ENCODE results near the gene MUC2.

The MUC2 gene

DNA sequence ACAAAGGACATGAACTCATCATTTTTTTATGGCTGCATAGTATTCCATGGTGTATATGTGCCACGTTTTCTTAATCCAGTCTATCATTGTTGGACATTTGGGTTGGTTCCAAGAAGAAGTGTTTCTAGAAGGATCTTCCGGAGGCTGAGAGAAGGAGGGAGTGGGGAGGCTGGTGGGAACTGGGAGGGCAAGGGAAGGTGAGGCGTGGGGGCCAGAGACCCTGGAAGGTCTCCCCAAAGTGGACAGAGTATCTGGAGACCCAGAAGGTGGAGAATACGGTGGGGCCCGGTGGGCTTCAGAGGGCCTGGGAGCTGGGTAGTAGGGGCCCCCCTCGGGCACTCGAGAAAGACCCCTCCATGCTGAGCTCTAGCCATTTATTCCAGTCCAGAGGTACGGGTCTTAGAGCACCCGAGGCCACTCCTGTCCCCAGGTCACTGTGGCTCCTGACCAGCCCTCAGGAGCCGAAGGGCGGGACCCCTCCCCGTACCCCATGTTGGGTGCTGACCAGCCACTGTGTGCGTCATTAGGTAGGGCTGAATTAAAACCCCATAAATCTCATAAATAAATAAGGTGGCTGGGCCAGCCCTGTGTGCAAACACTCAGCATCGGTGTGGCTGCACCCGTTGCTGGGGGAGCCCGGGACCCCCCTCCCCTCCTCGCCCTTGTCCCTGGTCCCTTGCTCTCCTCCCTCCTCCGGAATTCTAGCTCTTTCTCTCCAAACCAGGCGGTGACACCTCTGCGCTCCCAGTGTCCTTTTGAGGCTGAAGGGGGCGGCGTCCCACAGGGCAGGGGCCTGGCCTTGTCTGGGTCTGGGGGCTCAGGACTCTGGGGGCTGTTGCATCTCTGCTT lies 44.3 kb downstream of the MUC2 start:
- TF ChIP-seq CTCF (IDR thresholded peaks at IDR 0.05; ENCODE audit: insufficient read depth, low read length) (no peak), SPI1 (IDR thresholded peaks at IDR 0.05; ENCODE audit: borderline replicate concordance, low read depth) (no peak), POLR2AphosphoS5 (IDR thresholded peaks at IDR 0.05; ENCODE audit: low read depth) (no peak), GABPA (IDR thresholded peaks at IDR 0.05; ENCODE audit: low read depth) (no peak)
- TF ChIP-seq, protein P1, sequence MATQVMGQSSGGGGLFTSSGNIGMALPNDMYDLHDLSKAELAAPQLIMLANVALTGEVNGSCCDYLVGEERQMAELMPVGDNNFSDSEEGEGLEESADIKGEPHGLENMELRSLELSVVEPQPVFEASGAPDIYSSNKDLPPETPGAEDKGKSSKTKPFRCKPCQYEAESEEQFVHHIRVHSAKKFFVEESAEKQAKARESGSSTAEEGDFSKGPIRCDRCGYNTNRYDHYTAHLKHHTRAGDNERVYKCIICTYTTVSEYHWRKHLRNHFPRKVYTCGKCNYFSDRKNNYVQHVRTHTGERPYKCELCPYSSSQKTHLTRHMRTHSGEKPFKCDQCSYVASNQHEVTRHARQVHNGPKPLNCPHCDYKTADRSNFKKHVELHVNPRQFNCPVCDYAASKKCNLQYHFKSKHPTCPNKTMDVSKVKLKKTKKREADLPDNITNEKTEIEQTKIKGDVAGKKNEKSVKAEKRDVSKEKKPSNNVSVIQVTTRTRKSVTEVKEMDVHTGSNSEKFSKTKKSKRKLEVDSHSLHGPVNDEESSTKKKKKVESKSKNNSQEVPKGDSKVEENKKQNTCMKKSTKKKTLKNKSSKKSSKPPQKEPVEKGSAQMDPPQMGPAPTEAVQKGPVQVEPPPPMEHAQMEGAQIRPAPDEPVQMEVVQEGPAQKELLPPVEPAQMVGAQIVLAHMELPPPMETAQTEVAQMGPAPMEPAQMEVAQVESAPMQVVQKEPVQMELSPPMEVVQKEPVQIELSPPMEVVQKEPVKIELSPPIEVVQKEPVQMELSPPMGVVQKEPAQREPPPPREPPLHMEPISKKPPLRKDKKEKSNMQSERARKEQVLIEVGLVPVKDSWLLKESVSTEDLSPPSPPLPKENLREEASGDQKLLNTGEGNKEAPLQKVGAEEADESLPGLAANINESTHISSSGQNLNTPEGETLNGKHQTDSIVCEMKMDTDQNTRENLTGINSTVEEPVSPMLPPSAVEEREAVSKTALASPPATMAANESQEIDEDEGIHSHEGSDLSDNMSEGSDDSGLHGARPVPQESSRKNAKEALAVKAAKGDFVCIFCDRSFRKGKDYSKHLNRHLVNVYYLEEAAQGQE (IDR thresholded peaks at IDR 0.05; ENCODE audit: insufficient replicate concordance, low read depth): no peak
- no peaks in the 10 kb centered on the region for H3K27me3 ChIP-seq (ENCODE audit: insufficient read depth, poor library complexity, severe bottlenecking)
- no peak overlapping the region for H3K27ac ChIP-seq (replicated peaks)
- H3K4me3 ChIP-seq (replicated peaks; ENCODE audit: insufficient read depth, low read length): no peak overlapping the region
- no peak for DNase-seq (ENCODE audit: low read depth in 1 of 2, low spot score in 1 of 2)

DNA sequence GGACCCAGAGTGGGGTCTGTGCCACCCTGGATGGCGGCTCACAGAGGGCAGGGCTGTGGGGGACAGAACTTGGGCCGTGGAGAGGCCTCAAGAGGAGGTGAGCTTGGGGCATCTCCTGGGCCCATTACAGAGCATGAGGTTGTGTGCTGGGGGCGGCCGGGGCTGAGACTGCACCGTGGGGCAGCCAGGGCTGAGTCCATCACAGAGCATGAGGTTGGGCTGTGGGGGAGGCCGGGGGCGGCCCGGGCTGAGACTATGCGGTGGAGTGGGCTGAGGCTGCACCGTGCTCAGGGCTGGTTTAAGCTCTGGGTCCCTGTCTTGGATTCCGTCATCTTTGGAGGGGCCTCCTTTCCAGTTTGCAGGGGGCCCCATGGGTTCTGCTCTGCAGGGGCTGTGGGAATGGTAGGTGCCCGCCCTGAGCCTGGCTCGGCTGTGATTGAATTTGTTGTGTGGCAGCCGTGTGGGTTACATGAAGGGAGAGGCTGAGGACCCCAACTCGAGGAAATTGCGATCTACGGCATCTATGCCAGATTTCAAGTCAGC lies 45.0 kb downstream of the MUC2 start:
- Histone ChIP-seq H3K27me3 (ENCODE audit: insufficient read depth, poor library complexity, severe bottlenecking) (no peaks in the 10 kb centered on the region), H3K27ac (replicated peaks) (no peak overlapping the region), H3K4me3 (replicated peaks; ENCODE audit: insufficient read depth, low read length) (no peak overlapping the region)
- DNase-seq (ENCODE audit: low read depth in 1 of 2, low spot score in 1 of 2): no peak
- TF ChIP-seq SPI1 (IDR thresholded peaks at IDR 0.05; ENCODE audit: borderline replicate concordance, low read depth) (no peak), POLR2AphosphoS5 (IDR thresholded peaks at IDR 0.05; ENCODE audit: low read depth) (no peak), CTCF (IDR thresholded peaks at IDR 0.05; ENCODE audit: insufficient read depth, low read length) (no peak), GABPA (IDR thresholded peaks at IDR 0.05; ENCODE audit: low read depth) (no peak)
- TF ChIP-seq, protein P1 (IDR thresholded peaks at IDR 0.05; ENCODE audit: insufficient replicate concordance, low read depth): no peak

- DNase-seq (ENCODE audit: low read depth in 1 of 2, low spot score in 1 of 2): no peak
- TF ChIP-seq POLR2AphosphoS5 (IDR thresholded peaks at IDR 0.05; ENCODE audit: low read depth): no peak
- TF ChIP-seq GABPA (IDR thresholded peaks at IDR 0.05; ENCODE audit: low read depth): no peak
- no peaks in the 10 kb centered on the region for H3K27me3 ChIP-seq (ENCODE audit: insufficient read depth, poor library complexity, severe bottlenecking)
- H3K27ac ChIP-seq (replicated peaks): no peak overlapping the region
- H3K4me3 ChIP-seq (replicated peaks; ENCODE audit: insufficient read depth, low read length): no peak overlapping the region
Measured at GRCh38 chr11:1120532-1121330, 46.1 kb downstream of the MUC2 start.

- no peak for TF ChIP-seq CTCF (IDR thresholded peaks at IDR 0.05; ENCODE audit: insufficient read depth, low read length)
- TF ChIP-seq, protein P1 (IDR thresholded peaks at IDR 0.05; ENCODE audit: insufficient replicate concordance, low read depth): no peak
- TF ChIP-seq GABPA (IDR thresholded peaks at IDR 0.05; ENCODE audit: low read depth): no peak
- no peak for TF ChIP-seq POLR2AphosphoS5 (IDR thresholded peaks at IDR 0.05; ENCODE audit: low read depth)
- no peak for TF ChIP-seq SPI1 (IDR thresholded peaks at IDR 0.05; ENCODE audit: borderline replicate concordance, low read depth)
Measured at GRCh38 chr11:1121331-1121812, 46.7 kb downstream of the MUC2 start.

More at GRCh38 chr11:1121331-1121812, 46.7 kb downstream of the MUC2 start:
- Histone ChIP-seq H3K4me3 (replicated peaks; ENCODE audit: insufficient read depth, low read length) (no peak overlapping the region), H3K27me3 (ENCODE audit: insufficient read depth, poor library complexity, severe bottlenecking) (no peaks in the 10 kb centered on the region), H3K27ac (replicated peaks) (no peak overlapping the region)
- no peak for DNase-seq (ENCODE audit: low read depth in 1 of 2, low spot score in 1 of 2)
